GM06990 (cell line): ENCODE data around the gene MORC4.

Experiments
- DNase-seq: peaks from one replicate; pipeline ENCODE4 v3.0.0-alpha.2; 2011; ENCODE audit not compliant: insufficient read length; ENCODE audit errors: extremely low read depth
- H3K27me3 ChIP-seq: replicated peaks from 2 replicates; pipeline ENCODE4 v1.6.0; 2011; ENCODE audit warnings: low read length; ENCODE audit not compliant: control insufficient read depth, insufficient read depth
- H3K36me3 ChIP-seq: 2 replicates; pipeline ENCODE4 v1.5.1; 2011; ENCODE audit warnings: low read length; ENCODE audit not compliant: control insufficient read depth, insufficient read depth
- H3K4me3 ChIP-seq: replicated peaks from 2 replicates; pipeline ENCODE4 v1.5.1; 2011; ENCODE audit warnings: low read depth, mild to moderate bottlenecking, control low read depth, low read length
- CTCF ChIP-seq: IDR thresholded peaks from 2 replicates; pipeline ENCODE4 v1.5.1; 2011; ENCODE audit warnings: low read length, control low read depth, mild to moderate bottlenecking, inconsistent platforms; ENCODE audit not compliant: insufficient read depth, poor library complexity, severe bottlenecking

The MORC4 gene

GRCh38 chrX:106999002-106999975, 723 bp downstream of the MORC4 start:
- DNase-seq: peak; percentile 22
- Histone ChIP-seq H3K27me3 (no peaks in the 10 kb centered on the region), H3K36me3 (no peaks in the 10 kb centered on the region), H3K4me3 (peak overlapping the region; percentile 43)
- TF ChIP-seq CTCF: peak; percentile 32

- no peak overlapping the region for H3K4me3 ChIP-seq
- no peaks in the 10 kb centered on the region for H3K36me3 ChIP-seq
- H3K27me3 ChIP-seq: no peaks in the 10 kb centered on the region
- no peak for DNase-seq
- TF ChIP-seq CTCF: no peak
These were observed 2.4 kb downstream of the MORC4 start for GRCh38 chrX:106997611-106998010.

GRCh38 chrX:106995678-106996077, 4.3 kb downstream of the MORC4 start:
- H3K36me3 ChIP-seq: no peaks in the 10 kb centered on the region
- no peak for TF ChIP-seq CTCF
- DNase-seq: no peak
- H3K4me3 ChIP-seq: no peak overlapping the region
- no peaks in the 10 kb centered on the region for H3K27me3 ChIP-seq

- H3K4me3 ChIP-seq: no peak overlapping the region
- DNase-seq: no peak
- no peaks in the 10 kb centered on the region for H3K36me3 ChIP-seq
- TF ChIP-seq CTCF: no peak
- H3K27me3 ChIP-seq: no peaks in the 10 kb centered on the region
These were observed 12.5 kb downstream of the MORC4 start for GRCh38 chrX:106987488-106987887.

GRCh38 chrX:106980952-106981626, 18.9 kb downstream of the MORC4 start:
- Histone ChIP-seq H3K27me3 (no peaks in the 10 kb centered on the region), H3K4me3 (no peak overlapping the region), H3K36me3 (no peaks in the 10 kb centered on the region)
- no peak for TF ChIP-seq CTCF
- no peak for DNase-seq
